GM18951 (cell line): ENCODE results near the gene METTL1.

ENCODE experiments used
- POLR2A ChIP-seq: IDR thresholded peaks from 4 replicates; pipeline ENCODE4 v1.6.1; 2011; ENCODE audit warnings: mild to moderate bottlenecking; ENCODE audit not compliant: insufficient read length, insufficient read depth; ENCODE audit errors: extremely low read depth
- in situ Hi-C: fragments of 300-500 bp; cut with MboI; formaldehyde crosslinking; loops from one replicate; pipeline ENCODE4 v1.12.0; 2022; ENCODE audit warnings: low sequenced_read_pairs, mixed read lengths, inconsistent platforms; ENCODE audit not compliant: unreplicated experiment

The METTL1 gene

DNA sequence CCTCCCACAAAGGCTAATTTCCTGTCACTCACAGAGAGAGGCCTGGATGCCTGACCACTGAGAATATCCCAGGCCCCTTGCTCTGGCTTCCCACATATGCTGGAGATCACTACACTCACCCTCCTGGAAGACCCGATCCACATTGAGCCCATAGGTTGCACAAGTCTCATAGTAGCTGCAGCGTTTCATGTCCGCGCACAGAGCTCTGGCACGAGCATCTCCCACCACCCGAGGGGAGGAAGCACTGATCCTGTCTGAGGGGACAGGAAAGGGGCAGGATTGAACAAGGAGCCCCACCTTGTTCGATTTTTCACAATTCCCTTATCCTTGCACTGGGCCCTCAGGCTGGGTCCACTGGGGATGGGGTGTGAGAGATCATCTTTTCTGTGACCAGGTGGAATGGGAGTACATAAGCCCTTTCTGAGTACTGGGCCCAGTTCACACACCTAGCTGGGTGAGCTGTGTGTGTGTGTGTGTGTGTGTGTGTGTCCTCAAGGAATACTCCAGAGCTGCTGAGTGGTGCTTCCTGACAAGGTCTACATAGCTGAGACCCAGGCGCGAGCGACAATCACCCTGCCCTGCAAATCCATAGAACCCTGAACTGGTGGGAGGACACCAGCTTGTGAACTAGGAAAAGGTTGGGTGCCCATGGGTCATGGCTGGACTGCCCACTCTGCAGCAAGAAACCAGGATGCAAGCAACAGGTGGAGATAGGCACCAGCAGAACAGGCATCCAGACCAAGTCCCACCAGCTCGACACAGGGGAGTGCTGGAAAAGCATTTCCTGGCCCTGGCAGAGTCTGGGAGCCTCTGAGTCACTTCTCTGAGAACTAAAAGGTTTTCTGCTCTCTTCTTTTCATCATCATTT lies 38.9 kb downstream of the METTL1 start:
- in situ Hi-C loops = no loop called here
- no peak for TF ChIP-seq POLR2A

DNA sequence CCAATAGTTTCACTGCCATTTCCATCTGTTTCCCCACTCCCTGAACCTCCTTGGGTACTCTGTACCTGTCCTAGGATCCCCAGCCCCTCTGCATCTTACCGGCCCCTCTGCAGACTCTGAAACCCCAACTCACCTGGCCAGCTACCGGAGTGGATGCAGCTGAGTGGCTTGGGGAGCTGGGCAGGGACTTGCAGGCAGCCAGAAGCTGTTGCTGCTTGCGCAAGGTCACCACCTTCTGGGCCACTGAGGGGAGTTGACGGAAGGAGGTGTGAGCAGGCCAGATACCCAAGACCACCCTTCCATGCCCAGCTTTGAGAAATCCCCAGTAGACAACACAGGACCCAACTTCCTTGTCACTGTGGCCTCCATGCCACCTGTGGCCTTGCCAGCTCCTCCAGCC lies 39.6 kb downstream of the METTL1 start:
- in situ Hi-C loops = no loop called here
- TF ChIP-seq POLR2A = no peak

DNA sequence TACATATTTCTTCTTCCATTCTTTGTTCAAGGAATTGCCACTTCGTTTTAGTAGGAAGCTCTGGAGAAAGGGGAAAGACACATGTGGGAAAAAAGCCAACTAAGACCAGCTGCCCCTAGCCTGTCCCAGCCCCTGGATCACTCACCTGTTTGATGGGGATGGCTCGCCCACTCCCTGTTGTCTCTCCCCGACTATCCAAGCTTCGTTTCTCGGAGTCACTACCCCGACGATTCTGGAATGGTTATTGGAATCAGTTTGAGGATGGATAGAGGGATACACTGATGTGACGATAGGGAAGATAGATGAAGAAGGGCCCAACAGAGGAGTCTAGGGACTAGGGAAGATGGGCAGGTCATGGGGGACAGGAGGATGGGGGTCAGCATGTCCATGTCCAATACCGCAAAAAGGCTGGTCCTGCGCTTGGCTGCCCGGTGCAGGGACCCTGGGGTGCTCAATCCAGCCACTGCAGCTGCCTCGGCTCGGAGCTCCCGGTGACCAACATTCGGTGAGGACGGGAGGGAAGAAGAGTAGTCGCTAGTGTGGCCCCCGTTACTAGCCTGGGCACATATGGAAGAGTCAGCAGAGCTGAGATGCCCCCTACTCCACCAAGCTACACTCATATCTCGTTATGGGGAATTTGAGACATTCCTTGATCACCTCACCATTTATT lies 40.4 kb downstream of the METTL1 start:
- TF ChIP-seq POLR2A = no peak
- in situ Hi-C loops = no loop called here

DNA sequence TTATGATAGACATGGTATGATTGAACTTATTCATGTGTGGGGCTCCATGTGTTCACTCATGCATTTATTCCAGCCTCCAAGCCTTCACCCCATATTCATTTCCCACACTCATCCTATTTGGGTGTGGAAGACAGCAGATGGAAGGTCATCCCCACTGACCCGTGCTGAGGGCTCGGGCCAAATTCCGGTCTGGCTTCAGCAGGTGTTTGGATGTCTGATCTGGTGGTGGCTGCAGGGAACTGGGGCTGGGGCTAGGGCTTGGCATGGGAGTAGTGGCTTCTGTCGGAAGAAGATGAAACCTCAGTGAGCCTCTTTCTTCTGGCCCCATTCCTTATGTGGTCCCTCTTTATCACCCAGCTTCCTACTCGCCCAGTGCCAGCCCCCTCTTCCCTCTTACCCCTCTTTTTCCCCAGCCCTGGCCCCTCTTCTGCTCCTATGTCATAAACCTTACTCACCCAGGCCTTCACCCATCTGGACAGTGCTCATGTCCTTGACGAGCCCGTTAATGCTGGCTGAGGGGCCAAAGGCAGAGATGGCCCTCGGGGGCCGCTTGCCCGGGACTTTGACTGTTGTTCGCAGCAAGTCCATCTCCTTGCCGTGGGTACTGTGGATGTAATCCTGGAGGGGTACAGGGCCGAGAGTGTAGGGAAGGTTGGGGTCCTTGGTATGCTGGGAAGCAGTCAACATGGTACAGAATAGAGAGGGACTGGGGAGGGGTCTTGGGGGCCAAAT lies 41.4 kb downstream of the METTL1 start:
- no peak for TF ChIP-seq POLR2A
- in situ Hi-C loops = no loop called here

DNA sequence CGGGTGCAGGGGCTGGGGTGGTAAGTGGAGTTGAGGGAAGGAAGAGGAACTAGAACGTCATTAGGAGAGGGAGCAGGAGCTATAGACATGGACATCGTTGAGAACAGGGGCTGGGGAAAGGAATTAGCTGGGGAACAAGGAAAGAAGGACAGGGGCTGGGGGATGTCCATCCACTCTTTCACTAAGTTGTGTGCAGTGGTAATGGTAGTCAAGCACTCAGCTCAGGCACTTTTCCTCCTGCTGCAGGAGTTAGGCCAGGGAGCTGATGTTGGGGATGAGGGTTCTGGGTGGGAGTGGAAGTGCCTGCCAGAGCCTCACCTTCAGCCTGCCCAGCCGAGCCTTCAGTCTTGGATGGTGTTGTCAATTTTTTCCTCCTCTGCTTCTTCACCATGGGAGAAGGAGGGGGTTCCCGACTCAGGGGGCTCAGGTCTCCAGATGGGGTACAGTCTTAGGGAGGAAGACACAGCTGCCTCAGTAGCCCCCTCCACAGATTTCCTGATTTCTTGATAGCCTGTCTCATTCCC lies 42.5 kb downstream of the METTL1 start:
- TF ChIP-seq POLR2A = no peak
- in situ Hi-C loops = no loop called here

DNA sequence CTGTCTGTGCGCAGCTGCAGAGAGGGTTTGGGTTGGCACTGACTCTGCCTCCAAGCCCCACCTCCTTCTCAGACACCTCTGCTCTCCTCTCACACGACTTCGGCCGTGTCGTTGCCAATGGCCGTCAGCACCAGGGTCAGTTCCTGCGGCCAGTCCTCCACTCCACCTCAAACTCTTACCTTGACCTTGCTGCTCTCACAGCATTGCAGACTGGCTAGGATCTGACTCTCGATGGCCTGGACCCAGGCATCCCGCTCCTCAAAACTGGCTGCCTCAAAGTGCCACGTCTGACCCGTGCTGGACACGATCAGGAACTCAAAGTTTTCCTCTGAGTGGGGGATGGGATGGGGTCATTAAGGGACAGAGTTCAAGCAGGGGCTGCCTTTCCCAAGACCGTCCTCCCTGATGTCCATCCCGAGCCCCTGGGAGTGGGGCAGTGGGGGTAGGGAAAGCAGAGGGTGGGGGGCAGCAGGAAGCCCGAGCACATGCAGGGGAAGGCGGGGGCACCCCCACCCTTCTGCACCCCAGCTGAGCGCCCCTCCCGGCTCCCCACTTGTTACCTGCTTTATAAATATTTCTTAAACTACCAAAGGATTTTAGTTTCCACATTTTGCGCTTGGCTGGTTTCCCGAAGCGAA lies 44.0 kb downstream of the METTL1 start:
- no peak for TF ChIP-seq POLR2A
- in situ Hi-C loops = no loop called here

DNA sequence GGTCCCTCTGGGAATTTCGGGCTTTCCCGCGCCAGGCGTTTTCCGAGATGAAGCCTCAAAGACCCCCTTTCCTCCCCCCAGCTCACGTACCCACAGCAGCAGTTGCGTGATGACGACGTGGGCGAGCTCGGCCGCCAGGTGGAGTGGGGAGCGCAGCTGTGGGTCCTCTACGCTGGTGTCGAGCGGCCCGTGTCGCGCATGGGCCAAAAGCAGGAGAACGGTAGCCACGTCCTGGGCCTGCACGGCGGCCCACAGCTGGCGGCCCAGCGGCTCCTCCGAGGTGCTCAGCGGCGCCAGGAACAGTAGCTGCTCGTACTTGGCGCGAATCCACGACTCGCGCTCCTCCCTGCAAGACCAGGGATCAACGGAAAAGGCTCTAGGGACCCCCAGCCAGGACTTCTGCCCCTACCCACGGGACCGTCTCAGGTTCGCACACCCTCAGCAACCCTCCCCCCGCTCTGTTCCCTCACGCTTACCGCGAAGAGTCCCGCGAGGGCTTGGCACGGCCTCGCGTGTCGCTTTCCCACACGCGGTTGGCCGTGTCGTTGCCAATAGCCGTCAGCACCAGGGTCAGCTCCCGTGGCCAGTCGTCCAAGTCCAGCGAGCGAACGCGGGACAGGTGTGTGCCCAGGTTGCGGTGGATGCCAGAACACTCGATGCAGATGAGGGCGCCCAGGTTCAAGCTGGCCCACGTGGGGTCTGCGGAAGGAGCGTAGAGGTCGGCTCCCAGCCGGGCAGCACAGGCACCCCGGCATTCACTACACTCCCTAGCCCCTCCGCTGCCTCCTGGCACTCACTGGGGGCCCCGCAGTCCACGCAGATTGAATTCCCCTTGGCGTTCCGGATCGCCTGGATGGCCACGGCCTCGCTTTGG lies 44.8 kb downstream of the METTL1 start:
- TF ChIP-seq POLR2A = no peak
- in situ Hi-C loops = no loop called here

DNA sequence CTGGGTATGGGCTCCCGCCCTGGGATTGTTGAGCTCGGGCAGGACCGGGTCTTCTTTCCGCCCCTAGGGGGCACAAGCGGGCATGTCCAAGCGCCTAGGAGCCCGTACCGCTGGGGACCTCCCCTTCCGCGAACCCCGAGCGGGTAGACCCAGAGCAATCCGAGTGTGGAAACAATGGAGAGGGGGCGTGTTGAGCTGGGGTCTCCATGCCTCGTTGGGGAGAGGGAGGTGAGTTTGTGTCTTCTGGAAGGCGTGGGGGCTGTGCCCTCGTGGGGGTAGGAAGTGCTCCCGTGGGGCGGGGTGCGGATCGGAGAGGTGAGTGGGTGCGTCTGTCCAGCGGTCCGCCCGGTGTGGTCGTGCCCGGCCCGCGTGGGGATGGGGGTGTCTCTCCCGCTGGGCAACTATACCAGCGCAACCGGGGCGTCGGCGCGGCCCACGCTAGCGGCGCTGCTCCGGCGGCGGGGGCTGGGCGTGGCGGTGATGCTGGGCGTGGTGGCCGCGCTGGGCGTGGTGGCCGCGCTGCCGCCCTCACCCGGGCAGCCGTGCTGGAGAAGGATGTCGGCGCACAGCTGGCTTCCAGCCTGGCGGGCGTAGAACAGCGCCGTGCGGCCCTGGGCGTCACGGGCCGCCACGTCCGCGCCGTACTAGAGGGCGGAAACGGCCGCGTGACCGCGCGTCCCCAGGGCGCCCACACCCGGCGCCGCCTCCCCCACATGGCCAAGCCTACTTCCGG lies 45.6 kb downstream of the METTL1 start:
- TF ChIP-seq POLR2A = no peak
- in situ Hi-C loops = no loop called here

DNA sequence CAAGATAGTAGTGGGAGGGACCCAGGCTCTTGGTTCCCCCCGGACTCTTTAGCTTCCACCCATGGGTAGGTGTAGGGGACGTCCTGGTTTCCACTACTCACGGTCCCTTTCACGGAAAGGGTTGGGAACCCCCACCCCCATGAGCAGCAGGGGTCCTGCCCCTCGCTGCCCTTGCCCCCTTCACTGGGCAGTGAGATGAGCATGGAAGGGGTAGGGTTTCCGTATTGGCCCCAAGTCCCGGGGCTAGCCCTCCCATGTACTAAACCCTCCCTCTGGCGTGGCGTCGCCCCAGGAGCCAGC lies 46.1 kb downstream of the METTL1 start:
- TF ChIP-seq POLR2A = no peak
- in situ Hi-C loops = no loop called here

DNA sequence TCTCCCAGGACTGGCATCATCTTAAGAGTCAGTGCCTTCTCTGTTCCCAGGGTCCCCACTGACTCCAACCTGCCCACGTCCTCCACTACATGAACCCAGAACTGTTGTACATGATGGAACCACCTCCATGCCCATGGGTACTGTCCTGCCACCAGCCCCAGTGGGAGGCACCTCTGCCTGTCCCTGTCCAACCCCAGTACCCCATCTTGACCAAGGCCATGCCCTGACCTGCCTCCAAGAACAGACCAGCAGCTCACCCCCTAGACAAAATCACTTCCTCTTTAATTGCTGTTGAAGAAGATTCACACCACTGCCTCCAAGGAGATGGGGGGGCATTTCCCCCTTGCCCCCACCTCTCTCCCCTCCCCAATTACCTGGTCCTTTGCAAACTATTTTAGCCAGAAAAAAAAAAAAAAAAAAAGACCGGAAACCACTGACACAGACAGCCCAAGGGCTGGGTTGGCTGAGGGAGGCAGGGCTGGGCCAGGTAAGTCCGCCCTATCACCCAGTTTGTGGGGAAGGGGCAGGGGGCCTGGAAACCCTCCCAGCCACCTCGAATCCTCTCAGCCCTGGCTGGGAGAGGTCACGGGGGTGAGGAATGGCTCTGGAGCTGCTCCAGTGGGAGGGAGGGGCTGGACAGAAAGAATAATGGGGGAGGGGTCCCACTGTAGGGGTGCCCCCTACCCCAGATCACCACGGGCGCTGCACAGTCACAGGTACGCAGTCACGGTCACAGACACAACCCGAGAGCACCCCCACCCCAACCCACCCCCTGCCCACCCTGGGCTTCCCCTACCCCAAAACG lies 46.8 kb downstream of the METTL1 start:
- peak; percentile 6 for TF ChIP-seq POLR2A
- in situ Hi-C loops = no loop called here
